ENCODE results near the gene TUBB.

TUBB gene

GRCh38 chr6:30717129-30717844 is 2.9 kb upstream of the TUBB start, which contains the start of gene MDC1 (continued):
- TF ChIP-seq ZBTB44 (tag by site-specific recombination; IDR thresholded peaks at IDR 0.05) (peak; percentile 99), ZNF341 (tag by site-specific recombination; IDR thresholded peaks at IDR 0.05; ENCODE audit: low read depth) (peak; percentile 94), ZNF654 (tag by site-specific recombination; IDR thresholded peaks at IDR 0.05; ENCODE audit: low read depth) (no peak), AEBP2 (tag by site-specific recombination; IDR thresholded peaks at IDR 0.05; ENCODE audit: borderline replicate concordance) (no peak), REPIN1 (tag by site-specific recombination; IDR thresholded peaks at IDR 0.05; ENCODE audit: low read depth) (peak; percentile 28; the same call in 1 of the 2 replicates), ZNF211 (tag by site-specific recombination; IDR thresholded peaks at IDR 0.05; ENCODE audit: low read depth) (no peak), ZSCAN4 (tag by site-specific recombination; IDR thresholded peaks at IDR 0.05) (no peak; the same call in 1 of the 2 replicates), ZNF24 (tag by site-specific recombination; IDR thresholded peaks at IDR 0.05) (peak; percentile 91), ZNF571 (tag by site-specific recombination; IDR thresholded peaks at IDR 0.05) (no peak), HOXA7 (CRISPR knock-in tag; IDR thresholded peaks at IDR 0.05; ENCODE audit: borderline replicate concordance) (peak; percentile 19; the same call in 1 of the 2 replicates), ZBTB48 (tag by site-specific recombination; IDR thresholded peaks at IDR 0.05) (peak; percentile 97), ZBTB10 (tag by site-specific recombination; IDR thresholded peaks at IDR 0.05) (peak; percentile 99), ZNF561 (tag by site-specific recombination; IDR thresholded peaks at IDR 0.05; ENCODE audit: borderline replicate concordance) (peak; percentile 74)
- TF ChIP-seq, protein P1, sequence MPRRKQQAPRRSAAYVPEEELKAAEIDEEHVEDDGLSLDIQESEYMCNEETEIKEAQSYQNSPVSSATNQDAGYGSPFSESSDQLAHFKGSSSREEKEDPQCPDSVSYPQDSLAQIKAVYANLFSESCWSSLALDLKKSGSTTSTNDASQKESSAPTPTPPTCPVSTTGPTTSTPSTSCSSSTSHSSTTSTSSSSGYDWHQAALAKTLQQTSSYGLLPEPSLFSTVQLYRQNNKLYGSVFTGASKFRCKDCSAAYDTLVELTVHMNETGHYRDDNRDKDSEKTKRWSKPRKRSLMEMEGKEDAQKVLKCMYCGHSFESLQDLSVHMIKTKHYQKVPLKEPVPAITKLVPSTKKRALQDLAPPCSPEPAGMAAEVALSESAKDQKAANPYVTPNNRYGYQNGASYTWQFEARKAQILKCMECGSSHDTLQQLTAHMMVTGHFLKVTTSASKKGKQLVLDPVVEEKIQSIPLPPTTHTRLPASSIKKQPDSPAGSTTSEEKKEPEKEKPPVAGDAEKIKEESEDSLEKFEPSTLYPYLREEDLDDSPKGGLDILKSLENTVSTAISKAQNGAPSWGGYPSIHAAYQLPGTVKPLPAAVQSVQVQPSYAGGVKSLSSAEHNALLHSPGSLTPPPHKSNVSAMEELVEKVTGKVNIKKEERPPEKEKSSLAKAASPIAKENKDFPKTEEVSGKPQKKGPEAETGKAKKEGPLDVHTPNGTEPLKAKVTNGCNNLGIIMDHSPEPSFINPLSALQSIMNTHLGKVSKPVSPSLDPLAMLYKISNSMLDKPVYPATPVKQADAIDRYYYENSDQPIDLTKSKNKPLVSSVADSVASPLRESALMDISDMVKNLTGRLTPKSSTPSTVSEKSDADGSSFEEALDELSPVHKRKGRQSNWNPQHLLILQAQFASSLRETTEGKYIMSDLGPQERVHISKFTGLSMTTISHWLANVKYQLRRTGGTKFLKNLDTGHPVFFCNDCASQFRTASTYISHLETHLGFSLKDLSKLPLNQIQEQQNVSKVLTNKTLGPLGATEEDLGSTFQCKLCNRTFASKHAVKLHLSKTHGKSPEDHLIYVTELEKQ (tag by site-specific recombination; IDR thresholded peaks at IDR 0.05; ENCODE audit: borderline replicate concordance) = peak; percentile 78; the same call in 1 of the 2 replicates
